A204.1 (cell line): Measurements from ENCODE around the gene RSPH10B2.
"Not testable (repeated sequence)": the region's sequence is repeated elsewhere in the genome, so short reads cannot be mapped to it uniquely, and the experiment has no call there.

ENCODE experiments used
- FAIRE-seq: peaks from 2 replicates; lab custom pipeline; 2012; peaks lifted over from hg19 to GRCh38; lab: Jason Lieb, UNC

RSPH10B2 gene

DNA sequence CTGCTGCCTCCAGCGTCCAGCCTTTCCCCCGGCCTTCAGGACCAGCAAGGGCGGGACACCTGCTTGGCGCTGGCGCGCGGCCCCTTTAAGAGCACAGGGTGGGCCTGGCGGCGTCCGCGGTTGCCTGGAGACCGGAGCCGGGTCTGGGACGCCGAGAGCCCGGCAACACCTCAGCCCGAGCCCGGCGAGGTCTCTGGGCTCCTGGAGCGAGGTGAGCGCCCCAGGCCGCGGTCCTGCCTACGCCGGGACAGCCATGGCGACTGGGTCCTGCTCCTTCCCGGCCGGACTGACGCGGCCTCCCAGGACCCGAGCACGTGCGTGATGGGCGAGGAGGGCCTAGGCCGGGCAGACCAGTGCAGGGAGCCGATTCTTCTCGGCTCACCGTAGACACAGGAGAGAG, at the start of gene RSPH10B2:
Gene RSPH10B2 (plus strand): TSS at position 140 of the 400 bp plus-strand sequence. CDS start 3,575 bp downstream, outside the sequence.
- FAIRE-seq = not testable (repeated sequence)

GRCh38 chr7:6705959-6706665, 47.8 kb upstream of the RSPH10B2 start:
- no peak for FAIRE-seq

GRCh38 chr7:6706666-6707407, 47.1 kb upstream of the RSPH10B2 start, which contains the start of gene ZNF12:
ZNF12 (minus strand) TSS chr7:6706947; CDS start chr7:6705173, 1,774 bp downstream.
- peak; percentile 3 for FAIRE-seq

GRCh38 chr7:6708304-6708703, 45.6 kb upstream of the RSPH10B2 start:
- FAIRE-seq = no peak

DNA sequence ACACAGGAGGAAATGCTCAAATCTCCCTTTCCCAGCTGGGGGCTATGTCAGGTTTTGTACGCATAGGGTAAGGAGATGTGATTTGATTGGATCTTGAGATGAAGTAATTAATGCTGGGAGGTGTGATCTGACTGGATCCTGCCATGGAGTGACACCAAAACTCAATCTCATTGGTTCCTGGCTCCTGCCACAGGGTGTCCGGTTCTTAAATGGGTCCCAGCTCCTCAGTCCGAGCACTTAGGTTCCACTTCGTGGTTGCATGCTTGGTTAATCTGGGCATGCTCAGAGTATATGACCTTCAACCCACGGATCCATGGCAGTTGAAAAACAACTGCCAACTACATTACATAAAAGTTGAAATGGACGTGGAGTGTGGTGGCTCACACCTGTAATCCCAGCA, 44.1 kb upstream of the RSPH10B2 start:
- FAIRE-seq = no peak

- no peak for FAIRE-seq
These were observed 39.5 kb upstream of the RSPH10B2 start for GRCh38 chr7:6714360-6714759.

GRCh38 chr7:6715898-6716297, 38.0 kb upstream of the RSPH10B2 start:
- not testable (repeated sequence) for FAIRE-seq

DNA sequence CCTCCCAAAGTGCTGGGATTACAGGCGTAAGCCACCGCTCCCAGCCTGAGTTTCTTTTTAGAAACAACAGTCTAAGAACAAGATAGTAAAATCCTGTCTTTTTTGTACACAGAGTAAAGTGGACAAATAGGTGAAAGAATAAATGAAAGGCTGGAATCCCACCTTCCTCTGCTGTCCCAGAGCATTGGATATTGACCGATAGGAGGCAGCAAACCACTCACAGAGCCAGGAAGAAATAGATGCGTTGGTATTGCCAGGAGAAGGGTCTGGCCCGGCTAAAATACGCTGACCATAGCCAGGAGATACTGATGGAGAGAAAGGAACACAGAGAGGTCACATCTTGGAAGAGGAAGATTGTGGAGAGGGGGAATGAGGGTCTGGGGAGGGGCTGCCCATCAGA, 35.8 kb upstream of the RSPH10B2 start:
- FAIRE-seq = no peak

GRCh38 chr7:6724351-6724750, 29.6 kb upstream of the RSPH10B2 start:
- FAIRE-seq = not testable (repeated sequence)

DNA sequence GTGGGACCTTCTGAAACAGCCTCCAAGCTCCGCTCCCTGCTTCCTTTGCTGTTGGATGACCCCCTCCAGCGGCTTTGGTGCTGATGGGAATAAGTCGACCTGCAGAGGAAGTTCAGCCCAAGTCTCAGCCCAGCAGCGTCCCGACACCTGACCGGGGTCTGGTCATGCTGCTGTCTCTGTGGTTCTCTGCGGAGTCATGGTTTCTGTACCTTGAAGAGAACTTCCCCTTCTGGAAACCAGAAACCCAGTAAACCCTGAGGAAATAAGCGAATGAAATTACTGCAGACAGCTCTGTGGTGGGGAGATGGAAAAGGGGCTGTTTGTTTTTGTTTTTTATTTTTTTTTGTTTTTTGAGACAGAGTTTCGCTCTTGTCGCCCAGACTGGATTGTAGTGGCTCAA, 28.9 kb upstream of the RSPH10B2 start:
- no peak for FAIRE-seq

GRCh38 chr7:6726341-6726740, 27.6 kb upstream of the RSPH10B2 start:
- FAIRE-seq = not testable (repeated sequence)

GRCh38 chr7:6727663-6728062, 26.2 kb upstream of the RSPH10B2 start:
- no peak for FAIRE-seq

DNA sequence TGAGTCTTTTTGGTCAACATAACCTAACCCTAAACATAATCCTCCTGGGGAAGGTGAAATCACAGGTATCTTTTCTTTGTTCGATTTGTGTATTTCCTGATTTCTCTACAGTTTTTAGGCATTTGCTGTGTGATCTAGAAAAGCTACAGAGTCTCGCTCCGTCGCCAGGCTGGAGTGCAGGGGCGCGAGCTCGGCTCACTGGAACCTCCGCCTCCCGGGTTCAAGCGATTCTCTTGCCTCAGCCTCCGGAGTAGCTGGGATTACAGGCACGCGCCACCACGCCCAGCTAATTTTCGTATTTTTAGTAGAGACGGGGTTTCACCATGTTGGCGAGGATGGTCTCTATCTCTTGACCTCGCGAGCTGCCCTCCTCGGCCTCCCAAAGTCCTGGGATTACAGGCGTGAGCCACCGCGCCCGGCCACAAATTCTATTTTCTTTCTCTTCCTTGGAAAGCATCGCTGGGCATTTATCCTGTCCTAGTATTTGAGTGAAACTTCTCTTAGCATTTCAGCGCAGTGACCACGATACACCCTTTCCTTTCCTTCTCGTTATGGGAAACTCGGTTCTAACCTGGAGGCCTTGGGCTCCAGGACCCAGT, 24.9 kb upstream of the RSPH10B2 start:
- not testable (repeated sequence) for FAIRE-seq

GRCh38 chr7:6729492-6730342, 24.2 kb upstream of the RSPH10B2 start:
- no peak for FAIRE-seq

- no peak for FAIRE-seq
These were observed 23.6 kb upstream of the RSPH10B2 start for GRCh38 chr7:6730343-6730633.

DNA sequence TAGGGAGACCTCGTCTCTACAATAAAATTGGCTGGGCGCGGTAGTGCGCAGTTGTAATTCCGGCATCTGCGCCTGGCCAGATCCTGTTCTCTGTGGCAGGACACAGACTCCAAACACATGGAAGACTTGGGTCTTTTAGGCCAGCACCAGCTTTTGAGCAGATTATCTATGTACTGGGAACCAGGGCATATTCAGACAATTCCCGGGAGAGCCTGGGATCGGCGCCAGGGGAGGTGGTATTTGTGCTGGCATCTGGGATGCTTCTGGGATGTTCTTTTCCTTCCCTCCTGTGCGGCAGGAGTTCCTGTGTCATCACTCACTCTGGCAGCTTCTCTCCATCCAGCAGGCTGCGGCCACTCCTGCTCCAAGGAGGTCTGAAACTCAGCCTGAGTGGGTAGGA, 15.5 kb upstream of the RSPH10B2 start:
- not testable (repeated sequence) for FAIRE-seq

- not testable (repeated sequence) for FAIRE-seq
These were observed 9.3 kb upstream of the RSPH10B2 start for GRCh38 chr7:6744410-6745100.

DNA sequence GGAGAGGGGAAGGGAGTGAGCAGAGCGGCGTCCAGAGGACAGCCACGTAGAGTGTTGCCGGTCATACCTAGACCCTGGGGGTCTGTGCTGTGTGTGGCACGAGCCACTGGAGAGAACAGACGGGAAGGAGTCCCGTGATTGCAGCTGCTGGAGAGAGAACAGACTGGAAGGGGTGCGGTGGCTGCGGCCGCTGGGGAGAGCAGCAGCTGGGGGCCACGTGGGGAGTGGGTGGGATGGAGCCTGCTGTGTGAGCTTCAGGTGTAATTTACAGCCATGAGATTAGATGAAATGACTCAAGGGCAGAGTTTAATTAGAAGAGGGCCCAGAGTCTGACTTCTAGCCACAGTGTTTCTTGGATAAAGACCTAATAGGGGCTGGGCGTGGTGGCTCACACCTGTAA, 4.6 kb upstream of the RSPH10B2 start:
- FAIRE-seq = not testable (repeated sequence)

DNA sequence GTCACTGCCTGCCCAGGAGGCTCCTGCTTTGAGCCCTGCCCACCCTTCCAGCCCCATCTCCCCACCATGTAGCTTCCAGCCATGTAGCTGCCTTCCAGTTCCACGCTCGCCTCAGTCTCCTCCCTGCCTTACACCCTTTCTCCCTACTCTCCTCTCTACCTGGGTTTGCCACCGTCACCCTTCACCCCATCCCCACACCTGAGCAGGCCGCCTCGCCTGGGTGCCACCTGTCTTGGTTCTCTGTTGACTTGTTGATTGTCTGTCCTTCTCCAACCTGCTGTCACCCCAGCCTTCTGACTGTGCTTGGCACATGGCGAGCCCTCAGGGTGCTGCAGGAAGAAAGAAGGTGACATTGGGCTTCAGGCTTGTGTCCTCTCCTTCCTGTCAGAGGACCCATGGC, 3.7 kb upstream of the RSPH10B2 start:
- not testable (repeated sequence) for FAIRE-seq

- FAIRE-seq = not testable (repeated sequence)
These were observed 7.3 kb downstream of the RSPH10B2 start for GRCh38 chr7:6761186-6761585.

- FAIRE-seq = not testable (repeated sequence)
These were observed 27.7 kb downstream of the RSPH10B2 start for GRCh38 chr7:6781581-6781980.

- not testable (repeated sequence) for FAIRE-seq
These were observed 35.5 kb downstream of the RSPH10B2 start for GRCh38 chr7:6789353-6789752.
